ENCODE measurements around the gene DNM3.

DNA sequence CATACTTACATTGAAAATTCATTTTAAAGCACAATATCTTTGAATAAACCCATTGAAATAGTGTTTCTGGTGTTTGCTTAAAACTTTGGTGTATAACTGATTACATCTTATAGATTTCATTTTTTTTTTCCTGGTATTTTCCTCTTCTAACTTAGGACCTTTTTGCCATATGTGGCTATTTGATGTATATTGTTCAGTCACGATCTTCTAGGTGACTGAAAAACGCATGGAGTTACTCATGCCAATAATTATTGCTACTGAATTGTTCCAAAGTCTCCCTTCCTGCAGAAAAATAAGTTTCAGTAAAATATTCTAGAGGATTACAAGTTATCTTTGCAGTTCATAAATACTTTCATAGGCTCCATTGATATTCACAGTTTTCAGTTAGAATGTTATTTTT is 556.3 kb downstream of the DNM3 start:
- TF ChIP-seq, protein P1, sequence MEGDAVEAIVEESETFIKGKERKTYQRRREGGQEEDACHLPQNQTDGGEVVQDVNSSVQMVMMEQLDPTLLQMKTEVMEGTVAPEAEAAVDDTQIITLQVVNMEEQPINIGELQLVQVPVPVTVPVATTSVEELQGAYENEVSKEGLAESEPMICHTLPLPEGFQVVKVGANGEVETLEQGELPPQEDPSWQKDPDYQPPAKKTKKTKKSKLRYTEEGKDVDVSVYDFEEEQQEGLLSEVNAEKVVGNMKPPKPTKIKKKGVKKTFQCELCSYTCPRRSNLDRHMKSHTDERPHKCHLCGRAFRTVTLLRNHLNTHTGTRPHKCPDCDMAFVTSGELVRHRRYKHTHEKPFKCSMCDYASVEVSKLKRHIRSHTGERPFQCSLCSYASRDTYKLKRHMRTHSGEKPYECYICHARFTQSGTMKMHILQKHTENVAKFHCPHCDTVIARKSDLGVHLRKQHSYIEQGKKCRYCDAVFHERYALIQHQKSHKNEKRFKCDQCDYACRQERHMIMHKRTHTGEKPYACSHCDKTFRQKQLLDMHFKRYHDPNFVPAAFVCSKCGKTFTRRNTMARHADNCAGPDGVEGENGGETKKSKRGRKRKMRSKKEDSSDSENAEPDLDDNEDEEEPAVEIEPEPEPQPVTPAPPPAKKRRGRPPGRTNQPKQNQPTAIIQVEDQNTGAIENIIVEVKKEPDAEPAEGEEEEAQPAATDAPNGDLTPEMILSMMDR (IDR thresholded peaks at IDR 0.05; ENCODE audit: insufficient read depth, low read depth, low read length) = no peak
- no peak for TF ChIP-seq EZH2 (IDR thresholded peaks at IDR 0.05; ENCODE audit: insufficient read depth, low read length)
